RPMI7951 (cell line): Measurements from ENCODE around the gene UNC5CL. TPM values are rescaled to one million over a fixed set of nuclear protein-coding genes. Genes with fewer than 3 reads are reported as not detected.
A peak's percentile ranks its signal among the peaks of the same experiment; 100 is the strongest.
"Not testable (repeated sequence)": the region's sequence is repeated elsewhere in the genome, so short reads cannot be mapped to it uniquely, and the experiment has no call there.

ENCODE experiments used
- DNase-seq: peaks from one replicate; pipeline ENCODE4 v3.0.0-alpha.2; 2012; ENCODE audit warnings: low read depth
- total RNA-seq: library from RNA; depleted of rRNA; stranded (reverse); fragments of >200 nt; shearing (Covaris generic); gene quantifications from 2 replicates; pipeline ENCODE4 v1.2.3, GENCODE V29; 2014

Gene UNC5CL
- total RNA-seq, 1 experiment from 2014 or later = 0.12 TPM

- DNase-seq = peak; percentile 30
Measured at GRCh38 chr6:41040101-41040939, 1.3 kb upstream of the UNC5CL start.

- DNase-seq = no peak
Measured at GRCh38 chr6:41038205-41038604, 816 bp downstream of the UNC5CL start.

- no peak for DNase-seq
Measured at GRCh38 chr6:41037107-41037900, 1.7 kb downstream of the UNC5CL start.

GRCh38 chr6:41036601-41037000, 2.4 kb downstream of the UNC5CL start:
- DNase-seq = no peak

GRCh38 chr6:41036186-41036585, 2.8 kb downstream of the UNC5CL start:
- no peak for DNase-seq

- no peak for DNase-seq
Measured at GRCh38 chr6:41033776-41034175, 5.2 kb downstream of the UNC5CL start.

- no peak for DNase-seq
Measured at GRCh38 chr6:41032830-41033229, 6.2 kb downstream of the UNC5CL start.

- peak; percentile 17 for DNase-seq
Measured at GRCh38 chr6:41028561-41029412, 10.2 kb downstream of the UNC5CL start.

- peak; percentile 69 for DNase-seq
Measured at GRCh38 chr6:41027799-41028560, 11.0 kb downstream of the UNC5CL start.

GRCh38 chr6:41027241-41027640, 11.8 kb downstream of the UNC5CL start:
- DNase-seq = no peak

- no peak for DNase-seq
Measured at GRCh38 chr6:41025966-41026530, 13.0 kb downstream of the UNC5CL start.

GRCh38 chr6:41023114-41023513, 15.9 kb downstream of the UNC5CL start:
- DNase-seq = peak; percentile 24

GRCh38 chr6:41022294-41022693, 16.7 kb downstream of the UNC5CL start:
- peak; percentile 64 for DNase-seq

- peak; percentile 81 for DNase-seq
Measured at GRCh38 chr6:41021832-41022231, 17.2 kb downstream of the UNC5CL start.

- no peak for DNase-seq
Measured at GRCh38 chr6:41017663-41018062, 21.4 kb downstream of the UNC5CL start.

GRCh38 chr6:41015860-41016259, 23.2 kb downstream of the UNC5CL start:
- DNase-seq = not testable (repeated sequence)

GRCh38 chr6:41014780-41015179, 24.2 kb downstream of the UNC5CL start:
- no peak for DNase-seq

- no peak for DNase-seq
Measured at GRCh38 chr6:41013466-41014153, 25.4 kb downstream of the UNC5CL start.

GRCh38 chr6:41011673-41012072, 27.3 kb downstream of the UNC5CL start:
- no peak for DNase-seq

- DNase-seq = no peak
Measured at GRCh38 chr6:41009669-41010068, 29.4 kb downstream of the UNC5CL start.
